ENCODE measurements around the gene SUCLA2.

The SUCLA2 gene

DNA sequence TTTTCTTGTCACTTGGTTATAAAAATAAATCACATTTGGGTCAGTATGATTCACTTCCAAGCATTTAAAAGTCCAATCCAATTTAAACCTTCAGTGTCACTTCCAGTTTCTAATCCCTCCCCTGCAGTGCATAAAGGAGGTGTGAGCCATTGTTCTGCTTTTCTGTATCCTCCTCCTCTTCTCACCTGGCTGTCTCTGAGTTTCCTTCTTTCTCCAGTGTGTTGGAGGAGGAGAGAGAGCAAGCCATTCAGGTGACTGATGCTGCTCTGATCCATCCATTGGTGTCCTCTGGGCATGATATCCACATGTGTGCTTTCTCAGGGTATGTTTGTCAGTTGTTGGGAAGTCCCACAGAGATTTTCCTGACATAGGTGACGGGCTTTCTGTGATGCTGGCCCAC is 37.7 kb upstream of the SUCLA2 start:
- DNase-seq (ENCODE audit: low read depth) = no peak
- no peak for TF ChIP-seq CTCF (conservative IDR thresholded peaks at IDR 0.05; ENCODE audit: control insufficient read depth, insufficient read depth, low read depth, low read length)
- H3K4me3 ChIP-seq (ENCODE audit: control insufficient read depth, low read depth, low read length) = peak overlapping the region; percentile 75

- TF ChIP-seq CTCF (conservative IDR thresholded peaks at IDR 0.05; ENCODE audit: control insufficient read depth, insufficient read depth, low read depth, low read length) = peak; percentile 97
- DNase-seq (ENCODE audit: low read depth) = peak; percentile 96
- H3K4me3 ChIP-seq (ENCODE audit: control insufficient read depth, low read depth, low read length) = peak within 1 kb of the TSS; percentile 75
These were observed 36.5 kb upstream of the SUCLA2 start, which contains the start of gene NUDT15 for GRCh38 chr13:48037346-48038173. Gene NUDT15, plus strand, starts transcription at chr13:48037726. Its CDS starts 21 bp downstream, at chr13:48037747.

- no peak overlapping the region for H3K4me3 ChIP-seq (ENCODE audit: control insufficient read depth, low read depth, low read length)
- no peak for TF ChIP-seq CTCF (conservative IDR thresholded peaks at IDR 0.05; ENCODE audit: control insufficient read depth, insufficient read depth, low read depth, low read length)
- no peak for DNase-seq (ENCODE audit: low read depth)
These were observed 28.8 kb upstream of the SUCLA2 start for GRCh38 chr13:48029859-48030258.

DNA sequence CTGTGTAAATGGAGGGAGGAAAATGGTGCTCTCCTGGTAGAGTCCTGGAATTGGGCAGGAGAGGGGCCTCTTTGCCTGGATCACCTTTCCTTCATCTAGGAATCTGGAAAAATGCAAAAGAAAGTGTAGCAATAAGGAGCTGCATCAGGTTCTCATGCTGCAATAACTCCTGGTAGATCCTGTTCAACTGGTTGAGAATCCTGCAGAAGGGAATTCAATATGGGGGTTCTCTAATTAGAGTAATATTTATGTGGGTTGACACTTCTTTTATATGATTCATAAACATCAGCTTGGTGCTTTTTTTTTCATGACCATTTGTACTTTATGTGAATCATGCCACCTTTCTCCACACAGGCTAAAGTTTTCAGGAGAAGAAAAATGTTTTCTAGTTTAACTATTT is 27.0 kb upstream of the SUCLA2 start:
- TF ChIP-seq CTCF (conservative IDR thresholded peaks at IDR 0.05; ENCODE audit: control insufficient read depth, insufficient read depth, low read depth, low read length) = no peak
- no peak for DNase-seq (ENCODE audit: low read depth)
- H3K4me3 ChIP-seq (ENCODE audit: control insufficient read depth, low read depth, low read length) = no peak overlapping the region

DNA sequence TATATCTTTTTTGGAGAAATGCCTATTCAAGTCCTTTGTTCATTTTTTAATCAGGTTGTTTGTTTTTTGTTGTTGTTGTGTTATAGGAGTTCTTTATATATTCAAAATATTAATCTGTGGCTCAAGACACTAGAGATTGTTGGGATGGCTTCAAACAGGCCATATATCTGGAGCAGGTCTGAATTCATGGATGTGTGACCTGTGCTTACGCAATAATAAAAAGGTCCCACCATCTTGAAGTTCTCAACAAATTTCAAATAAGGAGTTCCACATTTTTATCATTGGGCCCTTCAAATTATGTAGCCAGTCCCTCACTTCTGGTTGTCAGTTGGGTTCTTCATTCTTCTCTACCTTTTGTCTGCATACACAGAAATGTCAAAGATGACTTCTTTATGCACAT is 18.7 kb upstream of the SUCLA2 start:
- no peak for DNase-seq (ENCODE audit: low read depth)
- no peak overlapping the region for H3K4me3 ChIP-seq (ENCODE audit: control insufficient read depth, low read depth, low read length)
- TF ChIP-seq CTCF (conservative IDR thresholded peaks at IDR 0.05; ENCODE audit: control insufficient read depth, insufficient read depth, low read depth, low read length) = no peak

DNA sequence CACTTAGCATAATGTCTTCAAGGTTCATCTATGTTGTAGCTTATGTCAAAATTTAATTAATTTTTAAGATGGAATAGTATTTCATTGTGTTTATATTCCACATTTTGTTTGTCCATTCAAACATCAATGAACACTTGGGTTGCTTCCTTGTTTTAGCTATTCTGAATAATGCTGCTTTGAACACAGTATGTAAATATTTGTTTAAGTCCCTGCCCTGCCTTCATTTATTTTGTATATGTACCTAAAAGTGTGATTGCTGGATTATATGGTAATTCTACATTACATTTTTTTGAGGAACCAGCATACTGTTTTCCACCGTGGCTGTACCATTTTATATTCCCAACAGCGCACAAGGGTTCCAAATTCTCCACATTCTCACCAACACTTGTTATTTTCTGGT is 17.6 kb upstream of the SUCLA2 start:
- no peak for TF ChIP-seq CTCF (conservative IDR thresholded peaks at IDR 0.05; ENCODE audit: control insufficient read depth, insufficient read depth, low read depth, low read length)
- no peak overlapping the region for H3K4me3 ChIP-seq (ENCODE audit: control insufficient read depth, low read depth, low read length)
- DNase-seq (ENCODE audit: low read depth) = no peak

Data from fibroblast of mammary gland (primary cell).